H4 (cell line): ENCODE measurements around the gene LRRC53. TPM values are rescaled to one million over a fixed set of nuclear protein-coding genes. Genes with fewer than 3 reads are reported as not detected.

ENCODE experiments used
- DNase-seq: peaks from one replicate; pipeline ENCODE4 v3.0.0-alpha.2; 2015; ENCODE audit warnings: low spot score
- total RNA-seq: library from RNA; depleted of rRNA; stranded (reverse); fragments of >200 nt; shearing (Covaris generic); gene quantifications from 2 replicates; pipeline ENCODE4 v1.2.3, GENCODE V29; 2014; rRNA removed

LRRC53 gene
- total RNA-seq: not detected in 2 replicates

GRCh38 chr1:74512170-74512915, at the start of gene LRRC53:
Gene LRRC53 (minus strand): TSS chr1:74512611. CDS start chr1:74483349, 29,262 bp downstream.
- DNase-seq: no peak

- DNase-seq: no peak
These were observed 37.5 kb upstream of the LRRC53 start for GRCh38 chr1:74549932-74550331.

- DNase-seq: no peak
These were observed 36.7 kb upstream of the LRRC53 start for GRCh38 chr1:74548961-74549750.

- DNase-seq: no peak
These were observed 33.4 kb upstream of the LRRC53 start for GRCh38 chr1:74545821-74546220.

- no peak for DNase-seq
These were observed 21.8 kb upstream of the LRRC53 start for GRCh38 chr1:74534241-74534640.

GRCh38 chr1:74531796-74532195, 19.4 kb upstream of the LRRC53 start:
- no peak for DNase-seq

- no peak for DNase-seq
These were observed 18.5 kb upstream of the LRRC53 start for GRCh38 chr1:74530892-74531291.

- DNase-seq: no peak
These were observed 15.7 kb upstream of the LRRC53 start for GRCh38 chr1:74528123-74528522.

GRCh38 chr1:74526708-74527107, 14.3 kb upstream of the LRRC53 start:
- DNase-seq: no peak

GRCh38 chr1:74523873-74524480, 11.6 kb upstream of the LRRC53 start:
- no peak for DNase-seq

GRCh38 chr1:74522148-74522547, 9.7 kb upstream of the LRRC53 start:
- DNase-seq: no peak

- DNase-seq: no peak
These were observed 5.2 kb upstream of the LRRC53 start for GRCh38 chr1:74517599-74518051.

GRCh38 chr1:74513411-74514300, 1.2 kb upstream of the LRRC53 start:
- DNase-seq: no peak

GRCh38 chr1:74508449-74508848, 4.0 kb downstream of the LRRC53 start:
- DNase-seq: no peak

- DNase-seq: no peak
These were observed 6.3 kb downstream of the LRRC53 start for GRCh38 chr1:74505928-74506710.

GRCh38 chr1:74504933-74505512, 7.4 kb downstream of the LRRC53 start:
- DNase-seq: no peak

- DNase-seq: peak; percentile 53
These were observed 8.1 kb downstream of the LRRC53 start for GRCh38 chr1:74504125-74504932.

- DNase-seq: no peak
These were observed 9.6 kb downstream of the LRRC53 start for GRCh38 chr1:74502858-74503257.

GRCh38 chr1:74502432-74502831, 10.0 kb downstream of the LRRC53 start:
- peak; percentile 45 for DNase-seq
